GM21786 (cell line): Measurements from ENCODE around the gene HPS6.
"Not testable (repeated sequence)": the region's sequence is repeated elsewhere in the genome, so short reads cannot be mapped to it uniquely, and the experiment has no call there.

Experiments
- ATAC-seq: cut with Tn5 transposase; IDR thresholded peaks from one replicate; pipeline ENCODE4 v1.9.1; 2021; ENCODE audit not compliant: unreplicated experiment

The HPS6 gene

DNA sequence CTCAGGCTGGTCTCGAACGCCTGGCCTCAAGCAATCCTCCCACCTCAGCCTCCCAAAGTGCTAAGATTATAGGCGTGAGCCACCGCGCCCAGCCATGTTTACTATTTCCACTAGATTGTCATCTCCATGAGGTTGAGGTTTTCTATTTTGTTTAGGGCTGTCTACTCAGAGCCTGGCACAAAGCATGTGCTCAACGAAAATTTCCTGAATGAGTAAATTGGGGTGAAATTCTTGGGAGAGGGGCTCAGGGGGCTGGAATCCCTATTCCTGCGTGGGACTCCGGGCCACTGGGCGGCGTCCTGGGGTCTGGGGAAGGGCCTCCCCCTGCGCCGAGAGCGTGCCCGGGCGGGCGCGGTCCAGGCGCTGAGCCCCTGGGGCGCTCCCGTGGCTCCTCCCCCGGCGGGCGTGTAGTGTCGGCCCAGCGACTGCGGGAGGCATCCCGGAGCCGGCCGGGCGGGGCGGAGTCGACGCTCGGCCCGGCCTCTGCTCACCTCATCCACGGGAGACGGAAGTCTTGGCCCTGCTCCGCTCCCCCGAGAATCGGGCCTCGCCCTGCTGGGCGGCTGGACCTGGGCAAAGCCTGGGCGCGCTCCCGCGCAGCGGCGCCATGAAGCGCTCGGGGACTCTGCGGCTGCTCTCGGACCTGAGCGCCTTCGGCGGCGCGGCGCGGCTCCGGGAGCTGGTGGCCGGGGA, at the start of gene HPS6:
HPS6 (plus strand) TSS at position 482 of the 693 bp plus-strand sequence; CDS start at position 608, 126 bp downstream.
- ATAC-seq: peak; percentile 93

DNA sequence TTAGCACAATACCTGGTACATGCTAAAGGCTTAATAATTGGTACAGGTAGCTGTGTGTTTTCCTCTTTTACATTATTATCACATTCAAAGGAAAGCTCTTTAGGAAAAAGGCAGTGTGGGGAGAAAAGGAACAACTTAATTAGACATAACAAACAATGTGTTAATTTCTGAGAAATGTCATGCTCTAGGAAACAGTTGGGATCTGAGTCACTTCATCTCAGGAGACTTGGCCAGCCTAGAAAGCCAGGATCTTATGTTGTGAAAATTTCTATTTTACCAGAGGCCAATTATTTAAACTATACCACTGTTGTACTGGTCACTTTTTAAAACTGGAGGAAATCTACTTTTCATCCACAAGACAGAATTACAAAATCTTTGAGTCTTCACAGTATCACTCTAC, 48.7 kb upstream of the HPS6 start:
- no peak for ATAC-seq

DNA sequence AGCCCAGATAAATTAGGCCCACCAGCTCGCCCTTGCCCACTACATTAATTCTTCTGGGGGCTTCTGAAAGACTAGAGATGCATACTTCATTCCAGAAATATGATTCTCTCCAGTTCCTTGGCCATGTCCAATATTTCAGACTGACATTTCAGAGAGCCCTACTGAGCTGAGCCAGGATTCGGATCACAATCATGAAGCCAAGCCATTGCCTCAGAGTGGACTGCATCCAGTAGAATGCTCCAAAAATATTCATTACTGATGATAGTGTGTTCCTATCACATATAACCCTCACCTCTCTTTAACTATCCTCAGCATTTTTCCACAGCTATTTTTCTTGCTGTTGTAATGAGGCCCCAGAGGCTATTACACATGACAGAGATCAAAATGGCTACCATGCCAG, 47.9 kb upstream of the HPS6 start:
- no peak for ATAC-seq

DNA sequence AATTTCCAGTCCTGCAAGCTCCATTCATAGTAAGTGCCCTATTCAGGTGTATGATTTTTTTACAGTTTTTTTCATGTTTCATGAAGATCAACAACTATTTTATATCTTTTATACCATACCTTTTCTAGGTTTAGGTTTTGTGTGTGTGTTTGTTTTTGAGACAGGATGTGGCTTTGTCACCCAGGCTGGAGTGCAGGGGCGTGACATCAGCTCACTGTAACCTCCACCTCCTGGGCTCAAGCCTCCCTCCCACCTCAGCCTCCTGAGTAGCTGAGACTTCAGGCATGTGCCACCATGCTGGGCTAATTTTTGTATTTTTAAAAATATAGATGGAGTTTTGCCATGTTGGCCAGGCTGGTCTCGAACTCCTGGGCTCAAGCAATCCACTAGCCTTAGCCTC, 44.2 kb upstream of the HPS6 start:
- ATAC-seq: no peak

DNA sequence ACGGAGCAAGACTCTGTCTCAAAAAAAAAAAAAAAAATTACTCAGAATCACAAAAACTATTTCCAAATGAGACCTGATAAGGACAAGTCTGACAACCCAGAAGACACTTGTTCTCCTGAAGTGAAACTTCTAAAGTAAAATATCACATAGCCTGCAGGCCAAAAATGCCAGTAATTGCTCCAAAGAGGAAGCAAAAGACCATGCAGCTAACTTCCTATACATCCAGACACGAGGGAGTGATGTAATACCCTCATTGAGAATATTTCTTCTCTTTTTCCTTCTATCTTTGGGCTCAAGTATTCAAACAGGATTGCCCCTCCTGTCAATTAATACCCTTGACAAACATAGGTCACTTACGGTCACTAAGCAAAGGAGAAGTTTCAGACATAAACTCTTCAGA, 40.4 kb upstream of the HPS6 start:
- ATAC-seq: no peak

DNA sequence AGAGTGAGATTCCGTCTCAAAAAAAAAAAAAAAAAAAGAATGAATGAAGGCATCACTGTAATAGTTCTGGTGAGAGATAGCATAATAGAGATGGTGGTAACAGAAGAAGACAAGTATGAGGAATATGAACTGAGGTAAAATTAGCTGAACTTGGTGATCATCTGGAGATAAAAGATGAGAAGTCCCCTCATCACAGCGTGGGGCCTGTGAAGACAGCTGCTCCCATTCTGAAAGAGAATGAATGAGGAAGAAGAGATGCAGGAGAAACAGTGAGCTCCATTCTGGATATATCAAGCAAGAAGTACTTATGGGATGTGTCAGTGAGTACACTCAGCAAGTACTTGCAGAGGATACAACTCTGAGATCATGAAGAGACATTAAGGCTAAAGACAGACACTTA, 37.9 kb upstream of the HPS6 start:
- no peak for ATAC-seq

DNA sequence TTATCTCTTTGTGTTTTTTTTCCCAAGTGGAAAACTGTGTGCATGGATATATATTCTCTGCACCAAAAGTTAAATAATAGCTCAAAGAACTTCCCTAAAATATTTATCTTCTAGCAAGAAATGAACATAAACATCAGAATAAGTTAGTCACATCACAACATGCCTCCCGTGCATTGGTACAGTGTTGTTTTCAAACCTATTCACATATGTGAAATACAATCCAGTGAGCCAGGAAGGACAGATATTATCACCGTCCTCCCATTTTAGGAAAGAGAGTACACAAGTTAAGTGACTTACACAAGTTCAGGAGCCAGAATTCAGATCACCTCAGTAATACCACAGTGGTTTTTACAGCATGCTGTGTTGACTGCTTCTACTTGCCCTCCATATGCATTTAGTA, 31.4 kb upstream of the HPS6 start:
- no peak for ATAC-seq

DNA sequence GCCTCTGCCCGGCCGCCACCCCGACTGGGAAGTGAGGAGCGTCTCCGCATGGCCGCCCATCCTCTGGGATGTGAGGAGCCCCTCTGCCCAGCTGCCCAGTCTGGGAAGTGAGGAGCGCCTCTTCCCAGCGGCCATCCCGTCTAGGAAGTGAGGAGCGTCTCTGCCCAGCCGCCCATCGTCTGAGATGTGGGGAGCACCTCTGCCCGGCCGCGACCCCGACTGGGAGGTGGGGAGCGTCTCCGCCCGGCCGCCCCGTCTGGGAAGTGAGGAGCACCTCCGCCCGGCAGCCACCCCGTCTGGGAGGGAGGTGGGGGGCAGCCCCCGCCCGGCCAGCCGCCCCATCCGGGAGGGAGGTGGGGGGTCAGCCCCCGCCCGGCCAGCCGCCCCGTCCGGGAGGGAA, 29.3 kb upstream of the HPS6 start:
- not testable (repeated sequence) for ATAC-seq

DNA sequence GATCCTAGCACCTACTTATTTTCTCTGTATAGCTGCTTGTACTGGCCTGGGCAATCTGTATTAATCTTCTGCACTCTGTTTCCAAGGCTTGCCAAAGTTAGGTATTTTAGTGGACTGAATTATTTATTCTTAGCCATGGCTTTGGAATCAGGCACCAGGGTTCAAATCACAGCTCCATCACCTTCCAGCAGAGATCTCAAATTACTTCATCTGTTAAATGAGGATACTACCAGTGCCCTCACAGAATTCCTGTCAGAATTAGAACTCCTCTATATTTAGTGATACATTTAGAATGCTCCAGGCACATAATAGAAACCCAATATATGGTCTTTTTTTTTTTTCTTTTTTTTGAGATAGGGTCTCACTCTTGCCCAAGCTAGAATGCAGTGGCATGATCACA, 26.7 kb upstream of the HPS6 start:
- ATAC-seq: no peak

DNA sequence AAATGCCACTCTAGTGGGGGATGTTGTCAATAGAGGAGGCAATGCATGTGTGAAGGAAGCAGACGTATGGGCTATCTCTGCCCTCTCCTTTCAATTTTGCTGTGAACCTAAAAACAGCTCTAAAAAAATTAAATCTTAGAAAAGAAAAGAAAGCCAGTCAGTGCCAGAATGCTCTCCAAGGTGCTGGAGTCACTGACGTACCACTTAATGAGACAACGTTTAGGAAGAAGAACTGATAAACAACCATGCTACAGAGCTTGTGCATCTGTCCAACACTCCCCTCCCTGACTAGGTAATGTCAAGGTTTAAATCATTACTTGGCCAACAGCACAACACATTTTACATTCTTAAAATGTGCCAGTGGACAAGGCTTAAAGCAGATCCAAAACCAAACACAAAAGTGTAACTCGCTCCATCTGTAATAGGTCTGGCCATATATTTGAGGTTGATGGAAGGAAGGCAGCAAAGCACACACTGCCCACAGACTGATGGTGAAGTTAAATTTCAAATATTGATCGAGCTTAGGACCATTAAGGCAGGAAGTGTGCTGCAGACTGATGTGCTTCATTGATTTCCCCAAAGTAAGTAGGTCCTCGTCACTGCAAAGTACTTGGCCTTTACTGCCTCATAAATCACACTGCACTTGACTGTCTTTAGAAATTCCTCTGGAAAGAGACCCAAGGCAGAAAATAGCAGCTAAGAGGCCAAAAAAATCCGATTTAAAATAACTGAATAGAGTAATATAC, 24.7 kb upstream of the HPS6 start:
- ATAC-seq: no peak

DNA sequence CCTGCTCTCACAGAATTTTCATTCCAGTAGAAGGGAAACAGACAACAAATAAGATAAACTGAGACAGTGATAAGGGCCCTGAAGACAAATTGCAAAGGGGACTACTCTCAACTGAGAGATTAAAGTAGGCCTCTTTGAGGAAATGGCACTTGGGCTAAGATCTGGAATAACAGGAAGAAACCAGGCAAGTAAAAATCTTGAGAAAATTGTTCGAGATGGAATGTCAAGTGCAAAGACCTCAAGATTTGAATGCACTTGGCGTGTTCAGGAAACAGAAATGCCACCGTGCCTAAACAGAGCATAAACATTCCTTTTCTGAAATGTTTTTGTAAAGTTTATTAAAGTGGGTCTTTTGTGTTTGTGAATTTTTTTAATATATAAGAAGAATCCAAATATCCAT, 19.9 kb upstream of the HPS6 start:
- no peak for ATAC-seq

DNA sequence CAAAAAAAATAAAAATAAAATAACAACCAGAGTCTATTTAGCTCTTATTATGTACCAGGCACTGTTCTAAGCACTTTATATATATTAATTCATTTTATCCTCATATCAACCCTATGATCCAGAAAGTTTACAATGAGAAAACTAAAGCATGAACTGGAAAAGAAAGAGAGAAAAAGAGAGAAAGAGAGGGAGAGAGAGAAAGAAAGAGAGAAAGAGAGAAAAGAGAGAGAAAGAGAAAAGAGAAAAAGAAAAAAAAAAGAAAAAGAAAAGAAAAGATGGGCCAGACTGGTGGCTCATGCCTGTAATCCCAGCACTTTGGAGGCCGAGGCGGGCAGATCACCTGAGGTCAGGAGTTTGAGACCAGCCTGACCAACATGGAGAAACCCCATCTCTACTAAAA, 19.1 kb upstream of the HPS6 start:
- no peak for ATAC-seq

DNA sequence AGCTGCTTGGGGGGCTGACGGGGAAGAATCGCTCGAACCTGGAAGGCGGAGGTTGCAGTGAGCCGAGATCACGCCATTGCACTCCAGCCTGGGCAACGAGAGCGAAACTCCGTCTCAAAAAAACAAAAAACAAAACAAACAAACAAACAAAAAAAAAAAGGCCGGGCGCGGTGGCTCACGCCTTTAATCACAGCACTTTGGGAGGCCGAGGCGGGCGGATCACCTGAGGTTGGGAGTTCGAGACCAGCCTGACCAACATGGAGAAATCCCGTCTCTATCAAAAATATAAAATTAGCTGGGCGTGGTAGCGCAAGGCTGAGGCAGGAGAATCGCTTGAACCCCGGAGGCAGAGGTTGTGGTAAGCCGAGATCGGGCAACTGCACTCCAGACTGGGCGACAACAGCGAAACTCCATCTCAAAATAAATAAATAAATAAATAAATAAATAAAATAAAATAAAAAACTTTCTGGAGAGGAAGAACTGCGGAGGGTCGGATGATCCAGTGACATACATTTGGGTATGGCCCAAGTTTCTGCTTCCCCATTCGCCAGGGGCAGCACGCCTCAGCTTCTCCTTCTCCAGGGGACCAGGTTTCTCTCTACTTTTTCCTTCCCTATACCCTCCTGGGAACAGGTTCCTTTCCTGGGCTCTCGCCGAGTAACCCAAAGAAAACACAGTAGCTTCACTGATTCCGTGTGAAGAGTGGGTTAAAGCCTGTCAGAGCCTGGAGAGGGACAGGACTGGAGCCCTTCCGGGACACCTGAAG, 10.1 kb upstream of the HPS6 start:
- not testable (repeated sequence) for ATAC-seq

DNA sequence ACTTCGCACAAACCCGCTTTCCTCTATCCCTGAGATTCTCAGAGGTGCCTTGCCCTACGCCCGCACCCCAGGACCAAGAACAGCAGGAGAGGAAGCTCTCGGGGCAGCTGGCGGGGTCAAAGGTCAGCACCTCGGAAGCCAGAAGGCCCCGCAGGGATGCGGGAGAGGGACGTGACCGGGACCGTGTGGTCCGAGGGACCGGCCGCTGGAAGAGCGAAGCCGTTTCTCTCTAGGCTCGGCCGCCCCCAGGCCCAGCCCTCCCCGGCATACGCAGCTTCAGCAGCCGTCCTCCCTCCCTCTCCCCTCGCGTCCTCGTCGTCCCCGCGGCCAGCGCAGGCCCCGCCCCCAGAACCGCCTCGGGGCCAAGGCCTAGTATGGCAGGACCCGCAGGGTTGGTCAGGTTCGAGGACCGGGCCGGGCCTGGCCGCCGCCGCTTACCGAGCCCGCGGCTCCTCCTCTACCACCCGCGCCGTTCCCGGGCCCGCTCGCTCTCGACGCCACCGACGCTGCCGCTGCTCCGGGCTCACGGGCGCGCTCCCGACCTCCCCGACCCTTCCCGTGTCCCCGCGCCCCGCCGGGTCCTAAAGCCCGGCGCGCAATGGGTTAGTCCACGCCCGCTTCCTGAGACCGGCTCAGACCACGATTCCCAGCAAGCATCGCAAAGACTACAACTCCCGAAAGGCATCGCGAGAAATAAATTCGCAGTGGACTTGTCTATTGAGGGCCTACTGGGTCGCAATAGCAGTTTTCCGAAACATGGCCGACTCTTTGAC, 9.3 kb upstream of the HPS6 start, which contains the start of gene ARMH3:
ARMH3 (minus strand) TSS at position 527 of the 773 bp plus-strand sequence. CDS start 16,059 bp downstream, outside the sequence.
- ATAC-seq: peak; percentile 97

DNA sequence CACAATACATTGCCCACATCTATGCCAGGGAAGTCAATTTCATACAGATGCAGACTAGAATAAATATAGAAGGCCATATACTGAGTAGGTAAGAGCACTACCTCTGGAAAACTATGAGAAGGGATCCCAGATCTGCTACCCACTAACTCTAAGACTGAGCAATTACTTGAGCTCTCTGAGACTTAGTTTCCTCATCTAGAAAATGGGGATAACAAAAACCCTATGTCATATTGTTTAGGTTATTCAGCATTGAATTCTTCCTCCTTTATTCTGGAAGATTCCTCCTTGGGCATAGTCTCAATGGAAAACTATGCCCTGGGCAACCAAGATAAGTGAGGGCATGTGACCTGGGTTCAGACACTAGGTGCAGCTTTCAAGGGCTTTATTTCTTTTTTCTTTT, 5.2 kb upstream of the HPS6 start:
- ATAC-seq: no peak

DNA sequence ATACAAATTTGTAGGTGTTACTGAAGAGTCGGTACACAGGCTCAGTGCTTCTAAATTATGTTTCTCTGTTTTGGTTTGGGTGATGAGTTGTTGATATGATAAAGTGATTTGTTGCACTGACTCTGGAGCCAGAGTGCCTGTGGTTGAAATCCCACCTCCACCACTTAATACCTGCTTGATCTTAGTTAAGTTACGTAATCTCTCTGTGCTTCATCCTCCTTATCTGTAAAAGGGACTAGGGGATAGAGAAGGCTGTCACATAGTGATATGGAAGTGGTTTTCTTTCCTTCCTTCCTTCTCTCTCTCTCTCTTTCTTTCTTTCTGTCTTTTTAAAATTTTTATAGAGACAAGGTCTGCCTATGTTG, 664 bp upstream of the HPS6 start:
- ATAC-seq: no peak

DNA sequence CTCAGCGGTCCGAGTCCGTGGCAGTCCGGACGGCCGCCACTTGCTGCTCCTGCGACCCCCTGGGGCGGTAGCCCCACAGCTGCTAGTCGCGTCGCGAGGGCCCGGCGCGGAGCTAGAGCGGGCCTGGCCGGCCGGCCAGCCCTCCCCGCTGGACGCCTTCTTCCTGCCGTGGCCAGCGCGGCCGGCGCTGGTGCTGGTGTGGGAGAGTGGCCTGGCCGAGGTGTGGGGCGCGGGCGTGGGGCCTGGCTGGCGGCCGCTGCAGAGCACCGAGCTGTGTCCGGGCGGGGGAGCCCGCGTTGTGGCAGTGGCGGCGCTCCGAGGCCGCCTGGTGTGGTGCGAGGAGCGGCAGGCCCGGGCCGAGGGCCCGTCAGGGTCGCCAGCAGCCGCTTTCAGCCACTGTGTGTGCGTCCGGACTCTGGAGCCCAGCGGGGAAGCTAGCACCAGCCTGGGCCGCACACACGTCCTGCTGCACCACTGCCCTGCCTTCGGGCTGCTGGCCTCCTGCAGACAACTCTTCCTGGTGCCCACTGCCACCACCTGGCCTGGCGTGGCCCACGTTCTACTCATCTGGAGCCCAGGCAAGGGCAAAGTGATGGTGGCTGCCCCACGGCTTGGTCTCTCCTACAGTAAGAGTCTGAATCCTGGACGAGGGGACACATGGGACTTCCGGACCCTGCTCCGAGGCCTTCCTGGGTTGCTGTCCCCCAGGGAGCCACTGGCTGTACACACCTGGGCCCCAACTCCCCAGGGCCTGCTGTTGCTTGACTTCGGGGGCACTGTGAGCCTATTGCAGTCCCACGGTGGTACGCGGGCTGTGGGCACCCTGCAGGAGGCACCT, 631 bp downstream of the HPS6 start:
- ATAC-seq: peak; percentile 6

DNA sequence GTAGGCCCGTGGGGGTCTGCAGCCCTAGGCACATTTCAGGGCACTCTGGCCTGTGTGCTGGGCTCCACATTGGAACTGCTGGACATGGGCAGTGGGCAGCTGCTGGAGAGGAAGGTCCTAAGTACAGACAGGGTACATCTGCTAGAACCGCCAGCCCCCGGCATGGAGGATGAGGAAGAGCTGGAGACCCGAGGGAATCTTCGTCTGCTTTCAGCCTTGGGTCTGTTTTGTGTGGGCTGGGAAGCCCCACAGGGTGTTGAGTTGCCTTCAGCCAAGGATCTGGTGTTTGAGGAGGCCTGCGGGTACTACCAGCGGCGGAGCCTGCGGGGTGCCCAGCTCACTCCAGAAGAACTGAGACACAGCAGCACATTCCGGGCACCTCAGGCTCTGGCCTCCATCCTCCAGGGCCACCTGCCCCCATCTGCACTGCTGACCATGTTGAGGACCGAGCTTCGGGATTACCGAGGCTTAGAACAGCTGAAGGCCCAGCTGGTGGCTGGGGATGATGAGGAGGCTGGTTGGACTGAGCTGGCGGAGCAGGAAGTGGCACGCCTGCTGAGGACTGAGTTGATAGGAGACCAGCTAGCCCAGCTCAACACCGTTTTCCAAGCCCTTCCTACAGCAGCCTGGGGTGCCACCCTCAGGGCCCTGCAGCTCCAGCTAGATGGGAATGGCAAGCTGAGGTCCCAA, 1.4 kb downstream of the HPS6 start:
- no peak for ATAC-seq

DNA sequence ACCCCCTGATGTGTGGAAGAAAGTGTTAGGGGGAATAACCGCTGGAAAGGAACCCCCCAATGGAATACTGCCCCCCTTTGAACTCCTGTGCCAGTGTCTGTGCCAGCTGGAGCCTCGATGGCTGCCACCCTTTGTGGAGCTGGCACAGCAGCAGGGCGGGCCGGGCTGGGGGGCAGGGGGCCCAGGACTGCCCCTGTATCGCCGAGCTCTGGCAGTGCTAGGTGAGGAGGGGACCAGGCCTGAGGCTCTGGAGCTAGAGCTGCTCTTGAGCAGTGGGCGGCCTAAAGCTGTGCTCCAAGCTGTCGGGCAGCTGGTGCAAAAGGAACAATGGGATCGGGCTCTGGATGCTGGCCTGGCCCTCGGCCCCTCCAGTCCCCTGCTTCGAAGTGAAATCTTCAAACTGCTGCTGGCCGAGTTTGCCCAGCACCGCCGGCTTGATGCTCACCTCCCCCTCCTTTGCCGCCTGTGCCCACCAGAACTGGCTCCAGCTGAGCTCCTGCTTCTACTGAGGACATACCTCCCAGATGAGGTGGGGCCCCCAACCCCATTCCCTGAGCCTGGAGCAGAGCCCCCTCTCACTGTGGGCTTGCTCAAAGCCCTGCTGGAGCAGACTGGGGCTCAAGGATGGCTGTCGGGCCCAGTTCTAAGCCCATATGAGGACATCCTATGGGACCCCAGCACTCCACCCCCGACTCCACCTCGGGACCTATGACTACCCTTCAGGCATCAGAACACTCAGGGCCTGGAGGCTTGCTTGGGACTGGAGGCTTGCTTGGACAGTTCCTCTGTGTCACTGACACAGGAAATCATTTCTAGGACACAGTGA, 2.2 kb downstream of the HPS6 start:
- no peak for ATAC-seq
